ENCODE results near the gene CCNQ.

Gene CCNQ

DNA sequence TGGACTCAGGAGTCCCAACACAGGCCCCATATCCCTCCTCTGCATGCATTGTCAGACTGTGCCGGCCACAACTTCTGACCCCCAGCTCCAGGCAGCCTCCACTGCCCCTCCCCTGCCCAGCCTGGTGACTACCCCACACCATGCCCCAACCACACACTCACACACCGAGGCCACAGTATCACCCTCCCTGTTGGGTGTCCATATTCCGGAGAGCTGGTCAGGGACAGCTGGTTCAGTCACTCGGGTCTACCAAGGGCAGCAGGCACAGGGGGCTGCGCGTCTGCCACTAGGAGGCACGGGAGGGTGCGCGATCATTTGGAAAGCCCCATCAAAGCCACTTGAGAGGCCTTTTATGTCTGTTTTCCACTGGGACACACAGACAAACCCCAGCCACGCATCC is 26.3 kb downstream of the CCNQ start:
- DNase-seq = no peak

DNA sequence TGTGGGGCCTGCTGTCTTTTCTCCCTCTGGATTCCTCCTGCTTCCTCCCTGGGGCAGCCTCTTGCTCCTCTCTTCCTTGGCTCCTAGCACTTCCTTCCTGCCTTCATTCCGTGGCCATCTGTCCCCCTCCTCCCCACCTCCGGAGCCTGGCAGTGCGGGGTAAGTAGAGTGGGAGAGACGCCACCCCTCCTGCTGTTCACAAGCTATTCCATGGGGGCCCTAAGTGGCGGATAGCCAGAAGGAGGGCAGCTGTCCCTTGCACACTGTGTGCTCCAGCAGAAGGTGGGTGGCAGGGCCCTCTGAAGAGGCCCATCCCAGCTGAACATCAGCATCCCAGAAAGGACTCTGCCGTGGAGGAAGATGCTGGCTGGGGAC is 27.4 kb downstream of the CCNQ start:
- DNase-seq = no peak

DNA sequence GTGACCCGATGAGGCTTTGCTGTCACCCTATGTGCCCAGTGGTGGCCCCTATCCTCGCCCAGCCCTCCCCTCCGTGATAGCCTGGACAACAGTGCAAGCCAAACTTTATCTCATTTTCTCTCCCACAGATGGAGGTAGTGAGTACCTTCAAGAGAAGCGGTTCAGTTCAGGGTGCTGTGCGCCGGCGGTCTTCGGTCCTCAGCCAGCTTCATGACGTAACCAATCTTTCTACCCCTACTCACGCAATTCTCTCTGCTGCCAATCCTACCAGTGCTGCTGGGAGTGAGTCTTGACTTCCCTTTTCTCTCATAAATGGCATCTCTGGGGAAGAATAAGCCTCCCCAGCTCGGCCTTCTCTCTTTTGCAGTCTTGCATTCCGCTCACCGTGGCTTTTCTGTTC is 29.5 kb downstream of the CCNQ start:
- DNase-seq = no peak

DNA sequence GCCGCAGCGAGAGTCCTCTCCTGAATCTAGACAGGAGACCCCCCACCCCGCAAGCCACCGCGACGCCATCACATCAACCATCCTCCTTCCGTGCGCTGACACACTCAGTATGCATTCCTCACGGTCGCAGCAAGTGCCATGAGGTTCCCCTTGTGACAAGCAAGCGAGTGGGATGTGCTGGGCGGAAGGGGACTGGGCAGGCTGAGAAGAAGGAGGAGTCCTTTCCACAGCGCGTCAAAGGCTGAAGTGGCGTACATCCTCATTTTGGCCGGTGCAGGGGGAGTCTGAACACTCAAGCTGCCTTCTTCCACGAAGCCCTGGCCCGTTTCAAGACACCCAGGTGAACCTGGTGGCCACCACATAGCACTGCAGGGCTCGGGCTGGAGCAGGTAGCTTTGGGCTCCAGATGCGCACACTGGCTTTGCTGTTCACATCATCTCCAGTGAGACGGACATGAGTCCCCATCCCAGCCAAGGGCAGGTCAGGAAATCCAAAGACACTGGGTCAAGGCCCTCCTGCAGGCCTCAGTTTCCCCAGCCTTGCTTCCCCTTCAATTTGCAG is 30.4 kb downstream of the CCNQ start:
- DNase-seq = no peak

DNA sequence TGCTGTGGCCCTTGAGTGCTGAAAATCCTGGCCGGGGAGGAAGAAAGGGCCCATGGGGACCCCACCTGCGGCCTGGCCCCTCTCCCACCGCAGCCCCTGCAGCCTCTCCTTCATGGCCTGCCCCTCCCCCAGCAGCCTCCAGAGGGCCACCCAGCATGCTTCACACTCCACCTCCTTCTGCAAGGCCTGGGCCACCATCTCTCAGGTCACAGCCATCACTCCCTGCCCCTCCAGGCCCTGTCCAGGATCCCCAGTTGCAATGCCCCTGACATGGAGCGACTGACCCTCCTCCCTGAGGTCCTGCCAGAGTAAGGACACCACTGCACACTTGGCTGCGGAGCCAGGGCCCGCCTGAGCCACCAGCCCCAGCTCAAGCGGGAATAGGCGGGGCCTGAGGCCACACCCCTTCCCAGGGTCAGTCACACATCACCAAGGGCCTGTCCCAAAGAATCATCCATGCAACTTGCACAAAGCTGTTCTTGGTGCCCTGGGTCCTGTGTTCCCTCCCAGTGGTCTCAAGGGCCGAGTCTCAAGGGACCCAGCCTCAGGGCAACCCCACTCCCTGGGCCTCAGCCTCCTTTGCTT is 32.9 kb downstream of the CCNQ start:
- DNase-seq = no peak

DNA sequence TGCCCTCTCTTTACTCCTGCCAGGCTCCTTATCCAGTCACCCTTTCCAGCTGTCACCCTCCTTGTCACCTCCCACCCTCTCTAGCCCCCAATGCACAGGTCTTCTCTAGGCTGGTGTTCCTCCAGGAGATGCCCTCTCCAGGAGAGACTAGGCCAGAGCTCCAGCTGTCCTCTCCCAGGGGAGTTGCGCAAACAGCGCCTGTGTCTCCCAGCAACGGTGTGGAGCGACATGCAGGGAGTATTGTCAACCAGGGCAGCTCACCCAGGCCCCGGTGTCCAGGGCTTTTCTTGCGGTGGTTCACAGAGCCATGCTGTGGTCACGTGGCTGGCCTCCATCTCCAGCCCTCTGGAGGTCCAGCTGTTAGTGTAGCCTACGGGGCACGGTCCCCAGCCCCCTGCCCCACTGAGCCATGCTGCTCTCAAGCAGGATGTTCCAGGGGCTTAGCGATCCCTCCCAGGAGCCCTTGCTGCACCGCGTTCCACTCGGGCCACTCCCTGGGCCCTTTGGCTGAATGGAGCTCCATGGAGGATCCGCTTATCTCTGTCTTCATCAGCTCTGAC is 34.8 kb downstream of the CCNQ start:
- DNase-seq = no peak

DNA sequence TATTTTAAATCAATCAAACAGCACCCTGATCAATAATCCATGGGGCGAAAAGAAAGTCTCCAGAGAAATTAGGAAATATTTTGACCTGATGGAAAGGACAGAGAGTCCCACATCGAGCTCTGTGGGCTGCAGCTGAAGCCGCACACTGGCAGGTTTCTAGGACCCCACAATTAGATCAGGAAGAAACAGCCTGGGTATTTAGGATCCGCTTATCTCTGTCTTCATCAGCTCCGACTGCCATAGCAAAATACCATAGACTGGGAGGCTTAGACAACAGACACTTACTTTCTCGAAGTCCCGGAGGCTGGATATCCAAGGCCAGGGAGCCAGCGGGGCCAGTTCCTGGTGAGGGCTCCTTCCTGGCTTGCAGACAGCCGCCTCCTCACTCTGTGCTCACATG is 36.4 kb downstream of the CCNQ start:
- DNase-seq = no peak

DNA sequence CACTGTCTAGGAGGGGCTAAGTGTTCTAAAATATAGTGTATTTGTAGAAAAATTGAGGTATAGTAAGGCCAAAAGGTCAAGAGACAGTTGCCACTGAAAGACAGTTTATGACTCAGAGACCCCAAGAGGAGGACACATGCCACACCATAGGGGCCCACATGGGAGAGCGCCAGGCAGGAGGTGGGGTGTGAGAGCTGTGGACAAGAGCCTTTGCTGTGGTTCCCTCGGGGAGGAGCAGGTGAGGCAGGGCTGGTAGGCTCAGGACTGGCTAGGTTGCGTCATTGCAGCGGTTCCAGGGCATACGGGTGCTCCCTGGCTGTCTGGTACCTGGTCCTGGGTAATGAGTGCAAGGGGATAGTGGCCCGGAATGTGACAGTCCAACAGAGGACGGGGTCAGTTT is 37.6 kb downstream of the CCNQ start:
- no peak for DNase-seq

DNA sequence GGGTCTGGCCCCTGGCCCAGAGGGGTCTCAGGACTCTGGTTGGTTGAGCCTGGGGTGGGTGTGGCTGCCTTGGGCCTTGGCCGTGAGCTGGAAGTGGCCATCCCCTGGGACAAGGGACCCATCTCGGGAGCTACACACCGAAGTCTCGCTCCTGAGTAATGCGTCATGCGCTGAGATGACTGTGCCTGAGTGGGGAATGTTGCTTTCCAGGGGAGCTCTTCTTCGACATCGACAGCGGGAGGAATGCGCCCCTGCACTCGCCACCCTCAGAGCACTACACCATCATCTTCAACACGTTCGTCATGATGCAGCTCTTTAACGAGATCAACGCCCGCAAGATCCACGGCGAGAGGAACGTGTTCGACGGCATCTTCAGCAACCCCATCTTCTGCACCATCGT is 38.5 kb downstream of the CCNQ start:
- no peak for DNase-seq

DNA sequence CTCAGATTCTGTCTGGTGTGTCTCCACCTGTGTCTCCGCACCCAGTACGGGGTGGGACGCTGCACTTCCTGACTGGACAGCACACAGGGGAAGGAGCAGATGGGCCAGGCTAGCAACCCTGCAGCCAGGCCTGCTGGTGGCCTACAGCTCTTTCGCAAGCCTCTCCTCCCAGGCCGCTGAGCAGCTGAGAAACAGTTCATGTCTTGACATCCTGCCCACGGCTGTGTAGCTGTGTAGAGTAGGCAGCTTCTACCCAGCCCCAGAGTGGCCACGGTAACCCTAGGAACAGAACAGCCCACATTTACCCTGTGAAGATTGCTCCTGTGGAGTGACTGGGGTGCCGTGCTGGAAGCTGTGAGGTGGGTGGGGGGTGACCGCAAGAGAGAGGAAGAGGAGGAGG is 38.9 kb downstream of the CCNQ start:
- DNase-seq = no peak

DNA sequence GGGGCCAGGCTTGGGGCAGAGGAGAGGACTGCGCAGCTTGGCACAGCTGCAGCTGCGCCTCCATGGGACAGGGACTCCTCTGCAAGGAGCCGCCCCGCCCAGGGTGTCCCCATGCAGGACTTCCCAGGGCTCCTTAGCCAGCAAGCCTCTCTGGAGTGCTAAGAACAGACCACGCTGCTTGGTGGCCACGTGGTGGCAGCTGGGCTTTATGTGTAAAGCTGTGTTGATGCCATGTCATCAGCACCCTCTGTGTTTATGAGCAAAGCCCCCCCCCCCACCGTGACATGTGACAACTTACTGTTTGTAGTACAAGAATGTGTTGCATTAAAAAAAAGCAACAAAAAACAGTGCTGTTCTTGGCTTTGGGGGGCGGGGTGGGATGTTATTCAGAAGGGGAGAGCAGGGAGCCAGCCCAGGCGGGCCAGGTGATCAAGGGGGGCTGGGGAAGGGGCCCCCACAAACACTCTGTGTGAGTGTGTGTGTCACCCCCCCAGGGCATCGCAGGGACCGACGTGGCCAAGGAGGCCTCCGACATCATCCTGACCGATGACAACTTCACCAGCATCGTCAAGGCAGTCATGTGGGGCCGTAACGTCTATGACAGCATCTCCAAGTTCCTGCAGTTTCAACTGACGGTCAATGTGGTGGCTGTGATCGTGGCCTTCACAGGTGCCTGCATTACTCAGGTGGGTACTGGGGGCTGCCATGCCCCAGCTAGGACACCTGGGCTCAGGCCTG is 41.2 kb downstream of the CCNQ start:
- no peak for DNase-seq

DNA sequence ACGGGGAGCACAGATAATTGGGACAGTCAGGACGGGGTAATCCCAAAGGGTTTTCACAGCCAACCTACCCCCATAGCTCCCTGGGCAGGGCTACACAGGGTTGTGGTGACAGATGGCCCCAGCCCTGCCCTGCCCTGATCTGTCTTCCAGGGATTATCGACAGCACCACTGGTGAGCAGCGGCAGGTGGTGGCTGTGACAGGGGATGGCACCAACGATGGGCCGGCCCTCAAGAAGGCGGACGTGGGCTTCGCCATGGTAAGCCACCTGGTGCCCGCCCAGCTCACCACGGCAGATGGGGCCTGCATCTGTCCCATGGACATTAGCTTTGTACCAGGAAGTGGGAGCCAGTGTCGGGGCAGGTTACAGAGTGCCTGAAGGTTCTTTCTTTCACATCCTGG is 42.2 kb downstream of the CCNQ start:
- DNase-seq = no peak

DNA sequence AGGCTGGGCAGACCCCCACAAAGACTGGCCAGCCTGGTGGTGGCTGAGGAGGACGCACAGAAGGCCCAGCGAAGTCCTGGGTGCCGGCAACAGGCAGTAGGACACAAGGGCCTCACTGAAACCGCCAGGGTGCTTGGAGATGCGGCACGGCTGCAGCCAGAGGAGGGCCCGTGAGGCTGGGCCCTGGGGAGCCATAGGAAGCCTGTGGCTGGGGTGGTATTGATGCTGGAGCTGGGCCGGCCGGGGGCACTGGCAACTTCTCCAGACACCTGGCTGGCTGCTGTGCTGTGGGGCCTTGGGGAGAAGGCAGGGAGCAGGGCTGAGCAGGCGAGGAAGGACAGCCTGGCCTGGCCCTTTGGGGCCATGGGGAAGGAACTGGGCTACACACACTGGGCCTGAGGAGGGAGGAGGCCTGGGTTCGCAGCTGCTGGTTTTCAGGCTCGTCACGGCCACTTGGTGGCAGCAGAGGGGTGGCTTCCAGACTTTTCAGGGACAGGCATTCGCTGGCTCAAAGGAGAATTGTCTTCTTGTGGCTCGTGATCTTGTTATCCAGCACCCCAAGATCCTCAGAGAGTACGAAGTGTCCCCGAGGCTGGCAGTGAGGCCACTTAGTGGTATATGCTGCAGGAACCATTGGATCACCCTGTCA is 44.3 kb downstream of the CCNQ start:
- DNase-seq = peak; percentile 68

DNA sequence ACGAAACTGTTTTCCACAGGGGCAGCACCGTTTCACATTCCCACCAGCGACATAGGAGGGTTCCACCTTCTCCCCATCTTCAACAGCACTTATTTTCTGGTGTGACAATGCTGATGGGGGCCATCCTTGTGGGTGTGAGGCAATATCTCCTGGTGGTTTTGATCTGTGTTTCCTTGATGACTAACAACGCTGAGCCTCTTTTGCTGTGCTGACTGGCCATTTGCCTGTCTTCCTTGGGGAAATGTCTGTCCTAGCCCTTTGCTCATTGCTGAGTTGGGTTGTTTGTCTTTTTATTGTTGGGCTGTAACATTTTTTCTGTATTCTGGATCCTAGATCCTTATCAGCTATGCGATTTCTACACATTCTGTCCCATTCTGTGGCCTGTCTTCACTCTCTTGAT is 47.8 kb downstream of the CCNQ start:
- no peak for DNase-seq

DNA sequence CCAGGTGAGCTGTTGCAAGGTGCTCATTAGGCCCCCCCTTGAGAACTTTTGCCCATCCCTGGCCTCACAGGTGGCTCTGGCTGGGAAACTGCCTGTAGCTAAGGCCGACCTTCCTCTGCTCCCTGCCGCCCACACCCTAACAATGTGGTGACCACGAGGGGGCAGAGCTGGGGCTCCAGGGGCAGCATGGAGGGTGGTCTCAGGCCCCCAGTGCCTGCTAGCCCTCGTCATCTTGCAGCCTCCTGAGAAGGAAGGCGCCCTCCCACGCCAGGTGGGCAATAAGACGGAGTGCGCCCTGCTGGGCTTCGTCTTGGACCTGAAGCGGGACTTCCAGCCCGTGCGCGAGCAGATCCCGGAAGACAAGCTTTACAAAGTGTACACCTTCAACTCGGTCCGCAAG is 49.1 kb downstream of the CCNQ start:
- DNase-seq = no peak

DNA sequence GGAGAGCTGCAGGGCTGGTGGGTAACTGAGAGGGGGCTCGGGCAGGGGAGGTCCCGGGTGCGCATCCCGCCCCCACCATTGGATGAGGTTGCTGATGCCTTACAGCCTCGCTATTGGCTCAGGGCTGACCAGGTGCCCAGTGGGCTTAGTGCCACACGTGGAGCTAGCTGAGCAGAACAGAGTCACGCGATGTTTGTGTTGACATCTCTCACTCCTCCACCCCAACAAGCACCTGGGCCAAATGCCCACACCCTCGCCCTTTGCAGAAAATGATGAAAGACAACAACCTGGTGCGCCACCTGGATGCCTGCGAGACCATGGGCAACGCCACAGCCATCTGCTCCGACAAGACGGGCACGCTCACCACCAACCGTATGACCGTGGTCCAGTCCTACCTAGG is 49.7 kb downstream of the CCNQ start:
- no peak for DNase-seq

DNA sequence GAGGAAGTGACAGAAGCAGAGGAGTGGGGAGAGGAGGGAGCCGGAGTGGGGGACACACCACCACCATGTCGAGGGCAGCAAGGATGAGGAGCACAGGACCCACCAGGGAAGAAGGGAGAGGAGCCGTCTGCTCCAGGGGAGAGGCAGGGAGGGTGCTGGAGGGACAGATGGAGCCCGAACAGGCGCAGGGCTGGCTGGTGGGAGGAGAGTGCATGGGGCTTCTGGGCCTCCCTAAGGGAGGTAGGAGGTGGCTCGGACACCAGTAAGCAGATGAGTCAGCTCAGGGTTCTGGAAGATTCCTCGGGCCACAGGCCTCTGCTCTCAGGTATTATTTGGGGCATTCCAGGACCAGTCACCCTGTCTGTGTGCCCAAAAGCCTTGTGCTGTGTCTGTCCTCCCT is 51.7 kb downstream of the CCNQ start:
- DNase-seq = no peak

DNA sequence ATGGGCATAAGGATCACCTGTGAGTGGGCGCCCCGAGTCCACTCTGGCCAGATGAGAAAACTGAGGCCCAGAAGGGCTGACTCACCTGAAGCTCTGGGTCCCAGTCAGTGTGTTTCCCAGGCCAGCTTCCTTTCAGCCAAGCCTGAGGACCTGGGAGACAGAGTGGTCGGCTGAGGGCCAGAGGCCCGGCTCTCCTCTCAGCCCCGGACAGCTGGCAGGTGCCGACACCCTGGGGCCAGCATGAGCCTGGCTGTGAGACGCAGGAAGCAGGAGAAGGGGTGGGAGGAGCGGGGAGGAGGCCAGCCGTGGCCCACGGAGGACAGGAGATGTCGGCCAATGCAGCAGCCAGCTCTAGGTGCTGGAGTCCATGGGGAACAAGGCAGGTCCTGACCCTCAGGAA is 52.6 kb downstream of the CCNQ start:
- no peak for DNase-seq

DNA sequence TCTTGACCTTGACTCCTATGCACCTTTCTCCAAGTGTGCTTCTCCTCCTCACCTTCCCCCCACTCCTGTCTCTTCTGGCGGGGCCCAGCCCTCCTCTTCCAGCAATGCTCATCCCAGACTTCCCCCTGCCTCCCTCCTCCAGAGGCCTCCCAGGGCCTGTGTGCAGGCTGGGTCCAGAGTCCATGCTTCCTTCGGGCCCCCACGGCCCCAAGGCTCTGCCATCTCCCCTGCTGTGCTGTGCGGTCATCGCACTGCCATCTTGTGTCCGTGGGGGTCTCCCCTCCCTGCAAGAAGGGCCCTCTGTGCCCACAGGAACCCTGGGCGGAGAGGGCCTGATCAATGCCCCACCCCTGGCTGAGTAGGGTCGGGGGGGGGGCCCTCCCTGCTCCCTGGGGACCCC is 54.2 kb downstream of the CCNQ start:
- DNase-seq = no peak

DNA sequence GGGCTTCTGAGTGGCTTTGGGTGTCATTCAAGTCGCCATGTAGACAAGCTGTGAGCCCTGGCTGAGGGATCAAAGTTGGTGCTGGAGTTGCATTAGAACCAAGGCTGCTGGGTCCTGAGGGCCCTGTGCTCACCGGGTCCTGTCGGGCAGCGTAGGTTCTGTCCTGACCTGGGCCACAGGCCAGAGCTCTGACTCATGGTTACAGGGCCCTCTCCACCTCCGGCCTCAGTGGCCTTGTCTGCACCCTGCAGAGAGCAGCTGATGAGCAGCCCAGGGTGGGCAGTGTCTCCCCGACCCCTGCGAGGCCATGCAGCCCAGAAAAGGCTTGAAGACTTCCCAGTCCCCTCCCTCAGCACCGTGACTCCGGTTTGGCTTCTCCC is 59.0 kb downstream of the CCNQ start:
- DNase-seq = no peak

DNA sequence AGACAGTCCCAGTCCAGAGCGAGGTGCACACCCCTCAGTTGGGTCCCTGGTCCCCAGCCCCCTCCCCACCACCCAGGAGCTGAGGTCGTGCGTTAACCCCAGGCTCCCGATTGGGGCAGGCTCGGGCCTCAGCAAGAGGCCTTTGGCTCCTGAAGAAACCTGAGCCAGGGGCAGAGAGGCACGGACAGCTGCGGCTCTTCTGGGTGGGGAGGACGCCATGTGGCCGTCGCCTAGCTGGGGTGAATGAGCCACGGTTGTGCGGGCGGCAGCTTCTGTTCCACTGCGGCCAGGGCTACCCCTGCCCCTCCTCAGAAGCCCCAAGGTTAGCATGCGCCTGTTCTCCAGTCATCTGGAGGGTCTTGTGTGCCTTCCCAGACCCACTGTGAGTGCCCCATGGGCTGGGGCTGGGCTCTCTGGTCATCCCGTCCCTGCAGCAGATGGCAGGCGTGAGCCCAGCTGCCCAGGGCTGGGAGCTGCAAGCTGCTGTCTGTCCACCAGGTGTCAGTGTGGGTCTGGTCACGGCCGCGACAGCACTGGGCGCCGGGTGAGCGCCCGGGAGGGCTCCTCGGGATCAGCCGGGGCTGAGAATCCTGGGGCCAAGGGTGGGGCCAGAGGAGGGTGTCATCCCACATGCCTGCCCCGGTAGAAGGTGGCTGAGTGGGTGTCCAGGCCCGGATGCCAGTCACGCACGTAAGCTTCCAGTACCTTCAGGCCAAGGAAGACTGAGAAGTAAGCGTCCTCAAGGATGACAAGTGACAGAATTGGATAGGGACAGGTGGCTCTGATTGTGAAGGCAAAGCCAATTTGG is 59.6 kb downstream of the CCNQ start:
- peak; percentile 69 for DNase-seq

DNA sequence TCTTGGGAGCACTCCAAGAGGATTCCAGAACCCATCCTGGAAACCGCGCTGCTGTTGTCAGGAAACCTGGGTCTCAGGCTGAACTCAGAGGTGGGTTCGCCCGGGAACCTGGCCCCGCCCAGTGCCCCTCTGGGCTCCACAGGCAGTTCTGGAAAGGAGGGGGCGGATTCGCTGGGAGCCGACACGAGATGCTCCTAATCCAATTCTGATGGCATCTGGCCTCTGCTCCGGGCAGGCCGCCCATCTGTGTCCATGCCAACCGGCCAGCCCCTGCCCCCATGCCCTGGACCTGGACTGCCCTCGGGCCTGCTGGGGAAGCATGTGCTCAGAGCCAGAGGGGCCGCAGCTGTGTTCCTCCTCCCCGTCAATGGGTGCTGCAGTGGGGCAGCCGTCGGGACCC is 60.5 kb downstream of the CCNQ start:
- DNase-seq = no peak
